GM12872 (cell line): Measurements from ENCODE around the gene LYRM4.
A peak's percentile ranks its signal among the peaks of the same experiment; 100 is the strongest.

Source experiments
- CTCF ChIP-seq: IDR thresholded peaks from 3 replicates; pipeline ENCODE4 v1.5.1; 2011; ENCODE audit warnings: low read depth, mild to moderate bottlenecking, low read length, moderate library complexity; ENCODE audit not compliant: insufficient read depth

The LYRM4 gene

DNA sequence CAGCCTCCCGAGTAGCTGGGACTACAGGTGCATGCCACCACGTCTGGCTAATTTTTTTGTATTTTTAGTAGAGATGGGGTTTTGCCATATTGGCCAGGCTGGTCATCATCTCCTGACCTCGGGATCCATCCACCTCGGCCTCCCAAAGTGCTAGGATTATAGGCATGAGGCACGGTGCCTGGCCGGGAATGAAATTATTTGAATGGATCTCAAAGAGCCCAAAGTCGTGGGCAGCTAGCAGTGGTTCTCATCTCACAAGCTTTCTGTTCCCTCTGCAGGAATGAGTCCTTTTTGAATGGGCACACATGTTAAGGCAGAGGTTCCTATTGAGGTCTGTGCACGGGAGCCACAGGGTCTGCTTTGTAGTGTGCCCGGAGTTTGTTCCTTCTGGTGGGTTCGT lies 140.7 kb downstream of the LYRM4 start:
- TF ChIP-seq CTCF: no peak

GRCh38 chr6:5119090-5119951 lies 141.4 kb downstream of the LYRM4 start:
- no peak for TF ChIP-seq CTCF

- TF ChIP-seq CTCF: no peak
These were observed 144.3 kb downstream of the LYRM4 start for GRCh38 chr6:5116243-5116991.

GRCh38 chr6:5115168-5115567 lies 145.6 kb downstream of the LYRM4 start:
- peak; percentile 5; the same call in 1 of the 3 replicates for TF ChIP-seq CTCF

GRCh38 chr6:5113096-5113495 lies 147.7 kb downstream of the LYRM4 start:
- no peak for TF ChIP-seq CTCF

GRCh38 chr6:5112066-5112799 lies 148.5 kb downstream of the LYRM4 start:
- no peak for TF ChIP-seq CTCF

GRCh38 chr6:5111626-5112025 lies 149.1 kb downstream of the LYRM4 start:
- TF ChIP-seq CTCF: no peak
